PFSK-1 (cell line): ENCODE measurements around the gene BAG5.

Experiments
- FOXP2 ChIP-seq: optimal IDR thresholded peaks from 2 replicates; pipeline ENCODE3; 2011; ENCODE audit warnings: borderline replicate concordance, control low read depth, inconsistent platforms; ENCODE audit not compliant: insufficient read depth; ENCODE audit errors: extremely low read length, extremely low read depth
- POLR2AphosphoS5 ChIP-seq: IDR thresholded peaks from 2 replicates; pipeline ENCODE4 v1.6.1; 2012; ENCODE audit warnings: low read depth, mild to moderate bottlenecking, control low read depth, low read length, moderate library complexity
- SIN3A ChIP-seq: IDR thresholded peaks from 2 replicates; pipeline ENCODE4 v1.6.1; 2012; ENCODE audit warnings: mild to moderate bottlenecking, low read length, moderate library complexity, borderline replicate concordance; ENCODE audit not compliant: insufficient read depth
- TAF1 ChIP-seq: IDR thresholded peaks from 2 replicates; pipeline ENCODE4 v1.6.1; 2012; ENCODE audit warnings: low read length, control low read depth, borderline replicate concordance; ENCODE audit not compliant: insufficient read depth
- TF ChIP-seq, protein P1 (sequence below), 2 experiments: IDR thresholded peaks; 2 replicates each; pipeline versions ENCODE4 v1.6.1 to v1.8.0; 2011 to 2012; ENCODE audit warnings: low read depth in 2 of 2, low read length in 2 of 2, control low read depth in 1 of 2, inconsistent platforms in 1 of 2, mild to moderate bottlenecking in 1 of 2, moderate library complexity in 1 of 2; ENCODE audit not compliant: insufficient read depth in 1 of 2

Gene BAG5

DNA sequence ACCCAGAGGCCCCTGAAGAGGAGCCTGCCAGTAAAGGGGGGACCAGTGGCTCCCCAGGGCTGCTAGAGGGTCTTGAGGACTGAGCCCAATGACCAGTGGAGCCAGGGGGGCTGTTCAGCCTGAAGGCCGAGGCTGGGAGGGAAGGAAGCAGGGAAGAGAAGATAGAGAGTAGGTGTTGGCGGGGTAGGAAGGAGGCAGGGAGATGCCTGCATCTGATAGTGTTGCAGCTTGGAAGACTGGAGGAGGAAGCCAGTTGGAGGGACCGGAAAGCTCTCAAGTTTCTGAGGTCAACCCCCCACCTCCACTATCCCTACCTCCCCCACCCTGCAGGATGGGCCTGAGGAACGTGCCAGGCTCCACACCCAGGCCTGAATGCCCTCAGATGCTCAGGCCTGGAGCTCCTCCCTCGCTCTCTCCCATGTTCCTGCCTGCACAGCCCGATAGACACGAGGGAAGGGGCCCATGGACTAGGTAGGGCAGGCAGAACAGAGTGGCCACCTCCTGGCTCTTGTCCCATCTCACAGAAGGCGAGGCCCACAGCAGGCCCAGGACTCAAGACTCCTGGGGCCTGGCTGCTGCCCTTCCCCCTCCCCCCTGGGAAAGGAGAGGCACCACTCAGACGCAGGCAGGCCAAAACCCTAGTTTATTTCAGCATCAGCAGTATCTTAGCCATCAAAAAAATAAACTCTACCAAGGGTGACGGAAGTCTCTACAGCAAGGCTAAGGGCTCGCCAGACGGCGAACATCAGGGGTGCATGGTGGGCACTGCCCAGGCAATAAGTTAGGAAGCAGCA is 43.2 kb downstream of the BAG5 start:
- no peak for TF ChIP-seq FOXP2

DNA sequence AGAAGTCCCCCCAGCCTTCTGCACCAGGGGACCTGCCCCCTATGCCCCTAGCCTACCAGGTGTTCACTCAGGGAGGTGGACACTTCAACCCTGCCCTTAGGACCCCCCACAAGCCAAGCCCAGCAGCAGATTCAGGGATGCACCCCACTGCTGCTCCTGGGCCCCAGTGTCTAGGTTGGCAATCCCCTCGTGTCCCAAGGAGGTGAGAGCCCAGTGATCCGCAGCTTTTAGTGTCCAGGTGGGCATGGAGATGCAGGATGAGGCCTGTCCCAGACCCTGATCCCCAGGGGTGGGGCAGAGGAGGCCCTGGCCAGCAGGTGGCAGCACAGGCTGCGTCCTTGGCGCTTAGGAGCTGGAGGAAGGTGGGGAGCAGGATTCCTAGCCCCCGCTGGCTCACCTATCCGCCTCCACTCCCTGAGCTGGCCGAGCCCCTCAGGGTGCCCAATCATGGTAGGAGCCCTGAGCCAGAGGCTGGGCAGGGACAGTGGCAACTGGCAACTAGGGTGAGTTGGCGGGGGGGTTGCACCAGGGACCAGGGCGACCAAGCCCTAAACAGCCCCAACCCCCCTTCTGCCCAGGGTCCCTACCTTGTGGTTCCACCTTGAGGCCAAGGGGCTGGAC is 43.9 kb downstream of the BAG5 start:
- TF ChIP-seq TAF1 (no peak), FOXP2 (no peak), POLR2AphosphoS5 (no peak), SIN3A (no peak)
- TF ChIP-seq, protein P1, sequence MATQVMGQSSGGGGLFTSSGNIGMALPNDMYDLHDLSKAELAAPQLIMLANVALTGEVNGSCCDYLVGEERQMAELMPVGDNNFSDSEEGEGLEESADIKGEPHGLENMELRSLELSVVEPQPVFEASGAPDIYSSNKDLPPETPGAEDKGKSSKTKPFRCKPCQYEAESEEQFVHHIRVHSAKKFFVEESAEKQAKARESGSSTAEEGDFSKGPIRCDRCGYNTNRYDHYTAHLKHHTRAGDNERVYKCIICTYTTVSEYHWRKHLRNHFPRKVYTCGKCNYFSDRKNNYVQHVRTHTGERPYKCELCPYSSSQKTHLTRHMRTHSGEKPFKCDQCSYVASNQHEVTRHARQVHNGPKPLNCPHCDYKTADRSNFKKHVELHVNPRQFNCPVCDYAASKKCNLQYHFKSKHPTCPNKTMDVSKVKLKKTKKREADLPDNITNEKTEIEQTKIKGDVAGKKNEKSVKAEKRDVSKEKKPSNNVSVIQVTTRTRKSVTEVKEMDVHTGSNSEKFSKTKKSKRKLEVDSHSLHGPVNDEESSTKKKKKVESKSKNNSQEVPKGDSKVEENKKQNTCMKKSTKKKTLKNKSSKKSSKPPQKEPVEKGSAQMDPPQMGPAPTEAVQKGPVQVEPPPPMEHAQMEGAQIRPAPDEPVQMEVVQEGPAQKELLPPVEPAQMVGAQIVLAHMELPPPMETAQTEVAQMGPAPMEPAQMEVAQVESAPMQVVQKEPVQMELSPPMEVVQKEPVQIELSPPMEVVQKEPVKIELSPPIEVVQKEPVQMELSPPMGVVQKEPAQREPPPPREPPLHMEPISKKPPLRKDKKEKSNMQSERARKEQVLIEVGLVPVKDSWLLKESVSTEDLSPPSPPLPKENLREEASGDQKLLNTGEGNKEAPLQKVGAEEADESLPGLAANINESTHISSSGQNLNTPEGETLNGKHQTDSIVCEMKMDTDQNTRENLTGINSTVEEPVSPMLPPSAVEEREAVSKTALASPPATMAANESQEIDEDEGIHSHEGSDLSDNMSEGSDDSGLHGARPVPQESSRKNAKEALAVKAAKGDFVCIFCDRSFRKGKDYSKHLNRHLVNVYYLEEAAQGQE (IDR thresholded peaks at IDR 0.05; ENCODE audit: insufficient read depth in 1 of 2, low read depth in 2 of 2, low read length in 2 of 2), result no peak

DNA sequence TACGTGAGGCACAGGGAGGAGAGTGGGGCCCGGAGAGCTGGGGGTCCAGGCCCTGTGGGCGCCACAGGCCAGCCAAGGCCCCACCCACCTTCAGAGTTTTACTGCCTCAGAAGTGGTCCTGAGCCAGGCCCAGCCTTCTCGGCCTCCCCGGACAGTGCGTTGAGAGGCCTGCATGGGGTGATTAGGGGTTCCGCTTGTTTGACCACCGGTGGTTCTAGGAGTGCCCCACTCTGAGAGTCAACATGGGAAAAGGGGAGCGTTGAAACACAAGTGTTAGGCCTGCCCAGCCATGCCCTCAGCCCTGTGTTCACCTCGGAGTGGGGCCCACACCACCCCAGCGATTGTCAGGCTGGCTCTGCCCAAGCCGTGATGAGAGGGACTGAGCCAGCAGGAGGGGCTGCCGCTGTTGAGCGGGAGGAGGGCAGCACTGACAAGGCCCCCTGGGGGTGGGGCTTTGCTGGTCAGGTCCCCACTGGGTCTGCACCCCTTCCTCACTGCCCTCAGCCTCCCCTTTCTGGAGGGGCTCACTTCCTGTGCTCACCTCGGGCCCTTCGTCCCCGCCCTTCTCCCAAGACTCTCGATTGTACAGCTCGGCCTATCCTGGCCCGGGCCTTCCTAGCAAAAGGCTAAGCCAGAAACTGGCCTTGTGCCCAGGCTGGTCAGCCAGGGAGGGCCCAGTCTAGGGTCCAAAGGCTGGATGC is 44.6 kb downstream of the BAG5 start:
- TF ChIP-seq SIN3A (no peak), TAF1 (no peak), POLR2AphosphoS5 (no peak), FOXP2 (no peak)
- TF ChIP-seq, protein P1 (IDR thresholded peaks at IDR 0.05; ENCODE audit: insufficient read depth in 1 of 2, low read depth in 2 of 2, low read length in 2 of 2), result no peak

DNA sequence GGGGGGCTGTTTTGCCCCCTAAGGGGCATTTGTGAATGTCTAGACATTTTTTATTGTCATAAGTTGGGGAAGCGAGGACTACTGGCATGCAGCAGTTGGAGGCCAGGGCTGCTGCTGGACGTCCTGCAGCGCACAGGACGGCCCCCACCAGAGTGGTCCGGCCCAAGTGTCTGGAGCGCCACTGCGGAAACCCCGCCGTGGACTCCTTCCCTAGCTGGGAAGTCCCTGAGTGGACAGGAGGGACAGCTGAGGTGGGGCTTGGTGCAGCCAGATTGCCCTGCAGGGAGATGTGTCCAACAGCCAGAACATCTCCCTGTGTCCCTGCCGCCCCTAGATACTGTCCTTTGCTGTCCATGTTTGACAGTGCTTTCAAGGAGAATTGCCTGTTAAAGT is 45.3 kb downstream of the BAG5 start:
- TF ChIP-seq TAF1 (no peak), FOXP2 (no peak), POLR2AphosphoS5 (no peak), SIN3A (no peak)
- TF ChIP-seq, protein P1 (IDR thresholded peaks at IDR 0.05; ENCODE audit: insufficient read depth in 1 of 2, low read depth in 2 of 2, low read length in 2 of 2), result no peak

DNA sequence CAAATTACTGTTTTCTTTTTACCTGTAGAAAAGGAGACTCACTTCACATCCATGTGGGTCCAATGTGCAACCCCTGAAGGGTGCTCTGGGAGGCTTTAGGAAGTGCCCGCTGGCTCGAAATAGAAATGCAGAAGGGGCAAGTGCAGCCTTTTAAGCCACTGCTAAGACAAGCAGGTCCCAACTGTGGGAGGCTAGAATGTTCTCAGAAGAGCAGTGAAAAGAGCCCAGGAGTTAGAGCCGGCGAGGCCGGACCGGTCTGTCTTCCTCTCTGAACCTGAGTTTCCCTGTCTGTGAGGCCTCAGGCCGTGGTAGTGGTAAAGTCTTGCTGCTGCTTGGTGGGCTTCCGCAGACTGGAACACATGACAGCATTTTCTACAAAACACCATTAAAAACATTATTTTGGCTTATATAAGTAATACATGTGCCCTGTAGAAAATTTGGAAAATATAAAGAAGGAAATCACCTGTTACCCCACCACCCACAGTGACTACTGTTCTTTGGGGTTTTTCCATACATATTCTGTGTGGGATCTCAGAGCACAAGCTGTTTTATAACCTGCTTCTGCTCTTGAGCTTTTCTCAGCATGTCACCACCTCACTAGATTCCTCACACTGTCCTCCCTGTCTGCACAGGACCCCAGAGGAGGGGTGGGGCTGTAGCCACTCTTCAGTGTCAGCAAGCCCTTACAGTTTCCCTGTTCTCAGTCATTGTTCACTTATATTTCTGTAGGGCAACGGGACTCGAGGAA is 45.9 kb downstream of the BAG5 start:
- TF ChIP-seq, protein P1 (IDR thresholded peaks at IDR 0.05; ENCODE audit: insufficient read depth in 1 of 2, low read depth in 2 of 2, low read length in 2 of 2), result no peak
- TF ChIP-seq FOXP2, result no peak
- no peak for TF ChIP-seq TAF1
- no peak for TF ChIP-seq POLR2AphosphoS5
- TF ChIP-seq SIN3A, result no peak
